CD4-positive, alpha-beta T cell treated with Interferon gamma for 1 hour (primary cell): ENCODE data around the gene PKNOX1.
"Not testable (repeated sequence)": the region's sequence is repeated elsewhere in the genome, so short reads cannot be mapped to it uniquely, and the experiment has no call there.

Experiments used
- DNase-seq: peaks from one replicate; pipeline ENCODE4 v3.0.0-alpha.2; 2020

PKNOX1 gene

DNA sequence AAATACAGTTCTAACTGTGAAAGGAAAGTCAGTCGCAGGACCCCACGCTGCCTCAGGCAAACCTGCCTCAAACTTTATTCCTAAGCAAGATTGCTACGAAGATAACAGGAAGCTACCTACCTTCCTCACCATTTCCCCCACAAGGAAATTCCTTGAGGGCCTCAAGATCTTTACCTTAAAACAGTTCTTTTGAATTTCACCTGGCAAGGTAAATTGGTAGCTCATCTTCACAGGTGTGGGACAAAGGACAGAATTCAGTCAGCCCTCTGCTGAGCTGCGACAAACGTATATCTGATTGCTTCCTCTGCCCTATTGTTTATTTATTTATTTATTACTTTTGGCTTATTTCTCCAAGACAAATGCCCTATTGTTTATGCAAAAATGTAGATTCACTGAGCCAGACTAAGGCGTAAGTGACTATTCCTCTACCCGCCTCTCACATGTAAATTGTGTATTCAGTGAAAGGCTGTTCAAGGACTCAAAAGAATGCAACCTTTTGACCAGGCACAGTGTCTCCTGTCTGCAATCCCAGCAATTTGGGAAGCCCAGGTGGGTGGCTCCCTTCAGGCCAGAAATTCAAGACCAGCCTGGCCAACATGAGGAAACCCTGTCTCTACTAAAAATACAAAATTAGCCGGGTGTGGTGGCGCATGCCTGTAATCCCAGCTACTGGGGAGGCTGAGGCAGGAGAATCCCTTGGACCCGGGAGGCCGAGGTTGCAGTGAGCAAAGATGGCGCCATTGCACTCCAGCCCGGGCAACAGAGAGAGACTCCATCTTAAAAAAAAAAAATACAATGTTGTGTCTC, 17.3 kb upstream of the PKNOX1 start:
- DNase-seq: no peak

DNA sequence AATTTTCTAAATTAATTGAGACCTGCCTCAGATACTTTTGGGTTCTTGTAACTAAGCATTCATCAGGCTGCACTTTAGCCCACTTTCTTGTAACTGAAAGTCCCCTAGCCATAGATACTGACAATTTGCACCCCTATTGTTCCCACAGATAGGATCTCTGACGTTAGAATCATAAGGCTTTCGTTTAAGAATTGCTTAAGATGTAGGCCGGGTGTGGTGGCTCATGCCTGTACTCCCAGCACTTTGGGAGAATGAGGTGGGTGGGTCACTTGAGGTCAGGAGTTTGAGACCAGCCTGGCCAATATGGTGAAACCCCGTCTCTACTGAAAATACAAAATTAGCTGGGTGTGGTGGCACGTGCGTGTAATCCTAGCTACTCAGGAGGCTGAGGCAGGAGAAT, 16.2 kb upstream of the PKNOX1 start:
- DNase-seq: not testable (repeated sequence)

DNA sequence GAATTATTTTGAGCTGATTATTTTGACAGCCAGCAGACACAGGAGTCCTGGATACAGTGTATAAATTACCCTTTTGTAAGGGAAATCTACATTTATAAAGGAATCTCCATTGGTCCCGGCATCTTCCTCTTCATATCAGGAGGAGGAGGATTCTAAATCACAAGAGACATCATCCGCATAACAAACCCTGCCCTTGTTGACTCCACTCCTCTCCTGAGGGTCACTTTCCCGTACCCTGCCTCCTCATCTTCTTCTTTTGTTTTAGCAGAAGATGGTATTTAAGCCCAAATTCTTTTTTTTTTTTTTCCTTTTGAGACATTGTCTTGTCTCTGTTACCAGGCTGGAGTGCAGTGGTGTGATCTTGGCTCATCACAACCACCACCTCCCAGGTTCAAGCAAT, 14.6 kb upstream of the PKNOX1 start:
- DNase-seq: no peak

DNA sequence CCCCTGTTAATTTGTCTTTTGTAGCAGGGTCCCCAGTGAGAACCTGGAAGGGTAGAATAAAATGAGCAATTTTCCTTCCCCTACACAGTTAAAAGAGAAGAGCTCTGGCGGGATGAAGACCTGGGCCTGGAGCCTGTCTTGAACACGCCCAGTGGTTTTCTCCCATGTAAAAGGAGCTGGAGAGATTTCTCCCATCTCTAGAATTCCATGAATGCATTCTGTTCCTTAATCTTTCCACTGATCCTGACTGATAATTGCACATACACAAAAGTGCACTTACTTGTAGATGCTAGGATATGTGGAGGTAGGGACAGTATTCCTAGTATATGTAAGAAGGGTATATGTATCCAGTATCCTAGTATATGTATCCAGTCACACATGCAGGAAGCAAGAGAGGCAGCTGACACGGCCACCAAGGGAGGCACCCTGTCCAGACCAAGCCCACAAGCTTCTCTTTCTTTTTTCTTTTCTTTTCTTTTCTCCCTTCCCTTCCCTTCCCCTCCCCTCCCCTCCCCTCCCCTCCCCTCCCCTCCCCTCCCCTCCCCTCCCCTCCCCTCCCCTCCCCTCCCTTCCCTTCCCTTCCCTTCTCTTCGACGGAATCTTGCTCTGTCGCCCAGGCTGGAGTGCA, 11.9 kb upstream of the PKNOX1 start:
- DNase-seq: no peak

DNA sequence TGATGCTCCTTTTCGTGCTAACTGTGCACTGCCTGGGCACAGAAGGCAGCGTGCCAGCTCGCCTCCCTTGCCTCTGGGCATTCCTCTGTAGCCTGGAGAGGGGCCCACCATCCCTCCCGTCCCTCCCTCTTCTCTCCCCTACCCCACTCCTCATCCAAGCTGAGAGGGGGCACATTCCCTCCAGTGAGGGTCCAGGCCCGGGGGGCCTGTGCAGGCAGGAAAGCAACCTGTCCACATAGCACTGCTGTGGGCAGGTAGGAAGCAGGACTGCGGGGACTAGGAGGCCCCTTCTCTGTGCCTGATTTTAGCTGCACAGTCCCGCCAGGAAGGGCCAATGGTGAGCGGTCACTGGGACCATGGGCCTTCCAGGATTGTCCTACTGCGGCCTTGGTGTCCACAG, 10.3 kb upstream of the PKNOX1 start:
- DNase-seq: no peak

DNA sequence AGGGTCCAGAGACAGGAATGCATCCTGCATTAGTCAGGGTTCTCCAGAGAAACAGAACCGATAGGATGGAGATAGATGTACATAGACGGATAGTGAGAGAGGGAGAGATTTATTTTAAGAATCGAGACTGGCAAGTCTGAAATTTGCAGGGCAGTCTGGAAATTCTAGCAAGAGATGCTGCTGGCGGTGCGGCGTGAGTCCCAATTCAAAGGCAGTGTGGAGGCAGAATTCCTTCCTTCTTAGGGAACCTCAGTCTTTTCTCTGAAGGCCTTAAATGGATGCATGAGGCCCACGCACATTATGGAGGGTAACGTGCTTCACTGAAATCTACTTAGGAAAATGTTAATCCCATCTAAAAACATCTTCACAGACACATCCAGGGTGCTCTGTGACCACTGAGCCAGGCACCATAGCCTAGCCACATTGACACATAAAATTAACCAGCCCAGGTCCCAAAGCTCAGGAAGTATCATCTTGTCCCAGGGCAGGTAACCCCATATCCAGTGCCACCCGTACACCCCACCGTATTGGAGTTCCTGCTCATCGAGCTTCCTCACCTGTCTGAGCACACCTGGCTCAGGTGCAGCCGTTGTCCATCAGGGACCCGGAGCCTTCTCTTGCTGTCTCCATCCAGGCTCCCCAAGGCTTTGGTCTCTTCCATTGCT, 9.7 kb upstream of the PKNOX1 start:
- no peak for DNase-seq

DNA sequence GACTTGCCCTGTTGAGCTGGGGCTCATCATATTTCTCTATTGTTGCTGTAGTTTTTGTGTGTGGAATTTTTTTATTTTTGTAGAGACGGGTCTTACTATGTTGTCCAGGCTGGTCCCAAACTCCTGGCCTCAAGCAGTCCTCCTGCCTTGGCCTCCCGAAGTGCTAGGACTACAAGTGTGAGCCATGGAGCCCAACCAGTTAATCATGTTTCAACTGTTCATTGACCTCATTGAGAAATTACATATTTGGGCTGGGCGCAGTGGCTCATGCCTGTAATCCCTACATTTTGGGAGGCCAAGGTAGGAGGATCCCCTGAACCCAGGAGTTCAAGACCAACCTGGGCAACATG, 9.2 kb upstream of the PKNOX1 start:
- DNase-seq: no peak

DNA sequence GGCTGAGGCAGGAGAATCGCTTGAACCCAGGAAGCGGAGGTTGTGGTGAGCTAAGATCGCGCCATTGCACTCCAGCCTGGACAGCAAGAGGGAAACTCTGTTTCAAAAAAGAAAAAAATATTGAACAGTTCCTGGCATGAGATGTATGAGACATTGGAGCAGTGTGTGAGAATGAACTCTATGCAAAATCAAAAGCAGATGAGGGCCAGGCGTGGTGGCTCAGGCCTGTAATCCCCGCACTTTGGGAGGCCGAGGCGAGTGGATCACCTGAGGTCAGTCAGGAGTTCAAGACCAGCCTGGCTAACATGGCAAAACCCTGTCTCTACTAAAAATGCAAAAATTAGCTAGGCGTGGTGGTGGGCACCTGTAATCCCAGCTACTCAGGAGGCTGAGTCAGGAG, 6.7 kb upstream of the PKNOX1 start:
- DNase-seq: not testable (repeated sequence)

DNA sequence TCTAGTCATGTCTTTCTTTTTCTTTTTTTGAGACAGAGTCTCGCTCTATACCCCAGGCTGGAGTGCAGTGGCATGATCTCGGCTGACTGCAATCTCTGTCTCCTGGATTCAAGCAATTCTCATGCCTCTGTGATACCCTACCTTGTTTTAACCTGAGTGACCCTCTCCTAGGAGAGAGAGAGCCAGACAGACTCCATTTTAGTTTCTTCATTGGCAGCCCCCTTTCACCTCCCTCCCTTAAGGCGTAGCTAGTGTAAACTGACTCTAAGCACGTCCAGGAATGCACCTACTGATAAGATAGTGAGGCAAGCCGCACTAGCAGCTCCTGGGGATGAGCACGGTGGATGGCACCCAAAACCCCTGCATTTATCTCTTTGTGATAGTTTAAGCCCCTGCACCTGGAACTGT, 5.2 kb upstream of the PKNOX1 start:
- no peak for DNase-seq

DNA sequence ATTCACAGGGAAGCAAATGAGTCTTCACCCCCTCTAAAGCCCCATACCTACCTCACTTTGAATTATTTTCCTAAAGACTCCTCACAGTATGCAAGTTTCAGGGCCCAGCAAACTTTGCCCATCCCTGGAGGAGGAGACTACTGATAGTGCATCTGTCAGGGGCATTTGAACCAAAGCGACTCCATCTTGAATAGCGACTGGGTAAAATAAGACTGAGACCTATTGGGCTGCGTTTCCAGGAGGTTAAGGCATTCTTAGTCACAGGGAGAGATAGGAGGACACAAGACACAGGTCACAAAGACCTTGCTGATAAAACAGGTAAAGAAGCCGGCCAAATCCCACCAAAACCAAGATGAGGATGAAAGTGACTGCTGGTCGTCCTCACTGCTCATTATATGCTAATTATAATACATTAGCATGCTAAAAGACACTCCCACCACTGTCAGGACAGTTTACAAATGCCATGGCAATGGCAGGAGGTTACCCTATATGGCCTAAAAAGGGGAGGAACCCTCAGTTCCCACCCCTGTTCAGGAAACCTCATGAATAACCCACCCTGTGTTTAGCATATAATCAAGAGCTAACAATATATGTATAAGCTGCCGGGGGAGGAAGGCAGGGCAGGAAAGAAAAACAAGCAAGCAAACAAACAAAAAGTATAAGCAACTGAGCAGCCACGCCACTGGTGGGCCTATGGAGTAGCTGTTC, 3.3 kb upstream of the PKNOX1 start:
- DNase-seq: no peak

DNA sequence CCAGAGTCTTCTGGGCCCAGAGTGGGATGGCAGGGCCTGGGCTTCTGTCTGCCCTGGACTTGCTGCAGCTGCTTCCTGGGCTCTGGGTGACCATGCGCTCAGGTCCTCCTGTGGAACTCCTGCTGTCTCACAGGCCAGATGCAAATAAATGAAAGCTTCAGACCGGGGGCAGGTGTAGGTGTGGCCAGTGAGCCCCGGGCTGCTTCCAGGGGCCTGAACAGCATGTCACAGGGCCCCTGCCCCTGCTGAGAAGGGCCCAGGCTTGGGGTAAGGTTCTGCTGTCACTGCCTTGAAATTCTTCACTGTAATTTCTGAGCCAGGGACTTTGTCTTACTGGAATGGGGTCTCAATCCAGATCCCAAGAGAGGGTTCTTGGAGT, 2.5 kb upstream of the PKNOX1 start:
- DNase-seq: no peak

DNA sequence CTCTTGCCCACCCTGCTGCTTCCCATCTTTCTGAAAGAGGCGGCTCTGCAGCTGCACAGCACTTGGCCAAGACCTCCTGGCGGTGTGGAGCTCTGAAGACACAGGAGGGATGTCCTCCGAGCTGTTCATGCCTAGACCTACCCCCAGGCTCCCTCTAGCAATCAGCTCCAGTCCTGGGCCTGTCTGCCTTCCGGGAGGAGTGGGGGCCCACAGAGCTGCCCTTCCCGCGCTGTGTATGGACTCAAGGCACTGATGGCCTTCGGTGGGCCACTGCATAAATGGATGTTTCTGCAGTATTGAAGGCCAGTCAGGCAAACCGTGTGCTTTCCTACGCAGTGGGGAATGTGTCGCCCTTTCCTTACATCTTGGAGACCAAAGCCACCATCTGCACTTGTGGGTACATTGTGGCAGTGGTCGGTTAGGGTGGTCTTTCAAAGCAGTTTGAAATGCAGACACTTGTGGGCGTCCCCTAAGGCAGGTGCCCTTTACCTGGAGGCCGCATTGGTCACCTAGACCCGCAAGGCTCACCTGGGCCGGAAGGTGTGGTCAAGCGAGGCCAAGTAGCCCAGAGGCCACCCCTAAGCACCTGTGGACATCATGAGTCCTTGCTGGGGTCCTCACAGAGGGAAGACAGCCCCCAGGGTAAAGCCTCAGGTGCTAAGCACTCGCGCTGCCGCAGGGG, 912 bp upstream of the PKNOX1 start:
- no peak for DNase-seq

DNA sequence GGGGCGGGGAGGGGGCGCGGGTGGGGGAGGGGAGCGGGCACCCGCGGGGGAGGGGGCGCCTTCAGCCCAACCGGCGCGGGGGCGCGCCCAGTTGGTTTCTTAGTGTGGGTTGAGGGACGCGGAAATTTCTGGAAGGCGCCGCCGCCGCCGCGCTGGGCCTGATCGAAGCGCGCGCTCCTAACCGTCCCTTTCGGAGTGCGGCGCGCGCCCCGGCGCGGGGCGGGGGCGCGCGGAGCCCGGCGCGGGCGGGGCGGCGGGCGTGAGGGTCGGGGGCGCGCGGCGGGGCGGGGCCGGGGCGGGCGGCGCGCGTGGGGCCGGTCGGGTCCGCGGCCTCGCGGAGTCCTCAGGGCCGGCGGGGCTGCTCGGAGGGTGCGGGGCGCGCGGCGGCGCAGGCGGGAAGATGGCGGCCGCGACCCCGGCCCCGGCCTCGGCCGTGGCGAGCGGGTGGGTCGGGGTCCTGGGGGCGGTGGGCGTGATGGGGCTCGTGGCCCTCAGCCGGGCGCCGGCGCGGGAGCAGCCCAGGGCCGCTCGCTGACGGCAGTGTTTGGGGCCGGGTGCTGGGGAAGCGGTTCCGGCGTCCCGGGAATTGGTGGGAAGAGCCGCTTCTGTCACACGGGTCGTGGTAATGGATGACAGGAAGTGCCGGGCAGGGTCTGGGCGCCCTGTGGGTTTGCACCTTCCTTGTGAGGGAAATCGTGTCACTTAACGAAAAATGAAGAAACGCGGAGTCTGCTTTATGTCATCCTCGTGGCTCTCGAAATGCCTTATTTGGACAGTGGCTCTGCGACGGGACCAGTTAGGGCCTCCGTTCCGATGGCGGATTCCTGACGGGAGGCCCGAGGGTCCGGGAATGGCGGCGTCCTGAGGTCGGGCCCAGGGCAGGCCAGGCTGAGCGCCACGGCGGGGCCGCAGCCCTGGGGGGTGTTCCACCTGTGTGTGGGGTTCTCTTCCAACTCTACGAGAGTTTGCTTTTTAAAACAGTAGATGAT, 764 bp downstream of the PKNOX1 start:
- DNase-seq: peak; percentile 65

DNA sequence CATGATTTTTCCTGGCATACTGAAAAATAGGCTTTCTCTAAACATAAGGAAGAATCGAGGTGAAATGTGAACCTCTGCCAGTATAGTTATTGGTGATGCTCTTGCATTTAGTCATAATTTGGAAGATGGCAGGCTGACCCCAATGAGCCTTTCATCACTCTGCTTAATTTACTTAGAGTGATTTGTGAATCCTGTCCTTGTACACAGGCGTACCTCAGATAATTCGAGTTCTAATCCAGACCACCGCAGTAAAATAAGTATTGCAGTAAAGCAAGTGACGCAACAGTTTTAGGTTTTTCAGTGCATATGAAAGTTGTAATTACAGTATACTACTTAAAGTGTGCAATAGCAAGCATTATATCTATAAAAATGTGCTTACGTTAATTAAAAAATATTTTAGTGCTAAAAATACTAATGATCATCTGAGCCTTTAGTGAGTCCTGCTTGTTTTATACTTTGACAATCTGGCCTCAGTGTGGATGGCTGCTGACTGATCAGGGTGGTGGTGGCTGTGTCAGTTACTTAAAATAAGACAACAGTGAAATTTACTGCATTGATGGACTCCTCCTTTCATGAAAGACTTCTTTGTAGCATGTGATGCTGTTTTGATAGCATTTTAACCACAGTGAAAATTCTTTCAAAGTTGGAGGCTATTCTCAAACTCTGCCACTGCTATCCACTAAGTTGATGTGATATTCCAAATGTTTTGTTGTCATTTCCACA, 1.7 kb downstream of the PKNOX1 start:
- no peak for DNase-seq

DNA sequence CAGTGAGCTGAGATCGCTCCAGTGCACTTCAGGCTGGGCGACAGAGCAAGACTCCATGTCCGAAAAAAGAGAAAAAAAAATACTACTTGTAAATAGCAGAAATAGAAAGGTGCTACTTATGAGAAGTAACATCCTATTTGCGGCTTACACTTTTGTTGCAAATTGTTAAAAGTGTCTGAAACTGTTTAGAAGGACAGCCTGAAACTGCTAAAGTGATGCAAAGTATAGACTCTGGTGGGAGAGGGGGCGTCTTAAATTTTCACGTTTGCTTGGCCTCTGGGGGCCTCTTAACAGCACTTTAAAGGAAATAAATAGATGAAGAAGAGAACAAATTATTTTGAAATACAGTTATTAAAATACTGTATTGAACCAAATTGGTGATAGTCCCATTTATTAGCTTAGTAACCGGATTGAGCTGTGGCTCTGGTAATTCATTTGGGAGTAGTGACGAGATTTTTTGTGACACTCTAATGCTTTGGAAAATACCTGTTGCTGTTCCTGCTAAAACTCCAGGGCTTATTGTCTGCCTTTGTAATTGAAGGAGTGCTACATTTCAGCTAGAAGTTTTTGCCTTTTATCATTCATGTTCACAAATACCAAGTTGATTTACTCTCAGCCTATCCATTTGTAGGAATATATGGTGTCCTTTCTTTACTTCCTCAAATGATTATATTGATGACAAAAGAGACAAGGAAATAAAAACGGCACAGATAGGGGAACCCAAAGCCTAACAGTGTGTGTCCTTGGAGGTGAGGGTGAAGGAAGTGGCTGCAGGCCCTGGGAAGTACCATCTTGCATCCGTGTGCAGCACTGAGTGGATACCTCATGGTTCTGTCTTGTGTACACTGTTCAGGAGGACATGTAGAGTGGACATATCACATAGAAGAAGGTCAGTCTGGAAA, 6.2 kb downstream of the PKNOX1 start:
- no peak for DNase-seq

DNA sequence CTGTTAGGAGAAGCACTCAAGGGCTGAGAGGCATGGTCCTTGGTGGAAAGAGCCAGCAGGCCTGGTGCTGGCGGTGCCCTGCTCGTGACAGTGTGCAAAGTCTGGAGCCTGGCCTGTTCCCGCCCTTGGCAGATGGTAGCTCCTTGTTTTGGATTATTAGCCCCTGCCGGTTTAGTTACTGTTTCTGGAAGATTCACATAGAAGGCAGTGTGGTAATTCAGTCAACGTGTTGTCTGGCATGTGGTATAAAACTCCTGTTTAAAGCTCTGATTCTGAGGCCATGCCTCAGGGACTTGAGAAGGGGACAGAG, 6.8 kb downstream of the PKNOX1 start:
- no peak for DNase-seq

DNA sequence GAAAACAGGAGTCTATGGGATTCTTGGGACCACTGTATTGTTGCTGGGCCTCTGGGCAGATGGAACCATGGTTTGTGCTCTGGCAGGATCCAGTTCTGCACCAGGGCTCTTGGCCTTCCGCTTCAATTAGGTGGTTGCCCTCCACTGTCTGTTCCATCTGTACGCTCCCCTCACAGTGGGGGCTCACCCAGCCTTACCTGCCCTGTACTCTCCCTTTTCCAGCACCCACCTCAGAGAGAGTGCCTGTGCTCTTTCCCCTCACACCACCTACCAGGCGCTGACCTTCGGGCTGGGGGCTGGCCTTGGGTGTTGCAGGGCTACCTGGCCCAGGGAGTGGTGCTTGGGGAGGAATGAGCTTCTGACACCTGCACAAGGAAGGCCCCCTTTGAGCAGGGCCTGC, 7.5 kb downstream of the PKNOX1 start:
- no peak for DNase-seq

DNA sequence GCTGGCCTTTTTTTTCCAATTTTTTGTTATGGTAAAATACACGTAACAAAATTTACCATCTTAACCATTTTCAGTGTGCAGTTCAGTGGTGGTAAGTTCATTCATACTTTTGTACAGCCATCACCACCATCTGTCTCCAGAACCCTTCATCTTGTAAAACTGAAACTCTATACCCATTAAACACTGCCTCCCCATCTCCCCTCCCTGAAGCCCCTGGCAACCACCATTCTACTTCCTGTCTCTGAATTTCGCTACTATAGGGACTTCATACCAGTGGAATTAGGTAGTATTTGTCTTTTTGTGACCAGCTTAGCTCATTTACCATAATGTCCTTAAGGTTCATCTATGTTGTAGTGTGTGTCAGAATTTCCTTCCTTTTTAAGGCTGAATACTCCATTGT, 8.7 kb downstream of the PKNOX1 start:
- no peak for DNase-seq

DNA sequence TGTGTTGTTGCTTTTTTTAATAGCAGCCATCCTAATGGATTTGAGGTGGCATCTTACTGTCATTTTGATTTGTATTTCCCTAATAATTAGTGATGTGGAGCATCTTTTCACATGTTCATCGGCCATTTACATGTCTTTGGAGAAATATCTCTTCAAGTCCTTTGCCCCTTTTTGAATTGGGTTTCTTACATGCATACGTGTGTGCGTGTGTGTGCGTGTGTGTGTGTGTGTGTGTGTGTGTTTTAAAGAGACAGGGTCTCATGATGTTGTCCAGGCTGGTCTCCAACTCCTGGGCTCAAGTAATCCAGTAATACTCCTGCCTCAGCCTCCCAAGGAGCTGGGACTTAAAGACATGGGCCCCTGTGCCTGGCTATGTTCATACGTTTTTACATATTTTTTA, 9.5 kb downstream of the PKNOX1 start:
- DNase-seq: no peak

DNA sequence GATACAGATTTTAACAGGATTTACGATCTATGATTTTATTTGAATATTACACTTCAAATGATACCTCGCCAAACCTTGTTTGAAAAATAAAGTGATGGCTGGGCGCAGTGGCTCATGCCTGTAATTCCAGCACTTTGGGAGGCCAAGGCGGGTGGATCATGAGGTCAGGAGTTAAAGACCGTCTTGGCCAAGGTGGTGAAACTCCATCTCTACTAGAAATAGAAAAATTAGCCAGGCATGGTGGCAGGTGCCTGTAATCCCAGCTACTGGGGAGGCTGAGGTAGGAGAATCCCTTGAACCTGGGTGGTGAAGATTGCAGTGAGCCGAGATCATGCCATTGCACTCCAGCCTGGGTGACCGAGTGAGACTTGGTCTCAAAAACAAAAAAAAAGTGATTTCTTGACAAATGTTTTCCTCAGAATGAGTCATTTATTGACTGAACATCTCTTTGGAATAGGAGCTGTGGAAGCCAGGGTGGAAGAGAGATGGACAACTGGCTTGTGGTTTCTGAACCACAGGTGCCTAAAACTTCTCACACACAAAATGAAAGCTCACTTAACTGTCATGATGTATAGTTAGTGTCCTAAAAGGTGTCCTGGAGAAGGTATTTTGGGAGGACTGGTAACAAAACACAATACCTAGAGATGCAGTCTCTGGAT, 11.9 kb downstream of the PKNOX1 start:
- DNase-seq: no peak
